GM12878 (cell line): ENCODE data around the gene SIDT1. TPM values are rescaled to one million over a fixed set of nuclear protein-coding genes. Genes with fewer than 3 reads are reported as not detected.

ENCODE experiments used
- ATAC-seq: fragments of 200-7000 bp; cut with Tn5 transposase; 3 replicates; pipeline ENCODE4 v1.9.1; 2020; ENCODE audit warnings: mild to moderate bottlenecking, moderate library complexity
- BruUV-seq: library from RNA; stranded (reverse); fragments of 400-500 nt; replicated peaks from 2 replicates; lab custom pipeline; 2021; lab: Mats Ljungman, UMichigan
- CTCF ChIA-PET: fragments of 300-600 bp; sonication (Branson Sonifier 250); formaldehyde crosslinking; extraction: SDS; loops from one replicate; lab custom pipeline; 2021; ENCODE audit warnings: inconsistent platforms; lab: Yijun Ruan, JAX
- POLR2A ChIA-PET: fragments of 350-600 bp; formaldehyde crosslinking; extraction: SDS; loops from one replicate; lab custom pipeline; 2021; ENCODE audit warnings: inconsistent platforms; lab: Charles Lee
- RAD21 ChIA-PET: fragments of 300-600 bp; sonication (Branson Sonifier 250); formaldehyde crosslinking; loops from one replicate; lab custom pipeline; 2023; ENCODE audit warnings: antibody characterized with exemption; ENCODE audit not compliant: unreplicated experiment; lab: Charles Lee
- SMC1A ChIA-PET: fragments of 300-600 bp; sonication (Branson Sonifier 250); formaldehyde crosslinking; loops from one replicate; lab custom pipeline; 2023; ENCODE audit not compliant: unreplicated experiment, uncharacterized antibody; lab: Charles Lee
- DNase-seq: peaks from one replicate; pipeline ENCODE4 v3.0.0-alpha.2; 2011; ENCODE audit warnings: low read depth, low spot score
- FAIRE-seq: peaks from 3 replicates; lab custom pipeline; 2011; peaks lifted over from hg19 to GRCh38; lab: Jason Lieb, UNC
- H2AFZ ChIP-seq: 2 replicates; pipeline ENCODE4 v1.6.0; 2011; ENCODE audit warnings: low read depth, low read length, control low read depth; ENCODE audit not compliant: control insufficient read depth
- H3K27ac ChIP-seq: 2 replicates; pipeline ENCODE4 v1.5.1; 2011; ENCODE audit warnings: control low read depth; ENCODE audit not compliant: control insufficient read depth, insufficient read depth
- H3K27me3 ChIP-seq, 2 experiments: replicated peaks in 1 of 2; 2 replicates each; pipeline versions ENCODE4 v1.6.0 to v1.6.1; 2011; ENCODE audit warnings: low read length in 1 of 2; ENCODE audit not compliant: control insufficient read depth in 2 of 2, insufficient read depth in 2 of 2
- H3K36me3 ChIP-seq, 2 experiments: 2 replicates each; pipeline ENCODE4 v1.5.1; 2011; ENCODE audit warnings: low read length in 1 of 2; ENCODE audit not compliant: control insufficient read depth in 2 of 2, insufficient read depth in 2 of 2
- H3K4me1 ChIP-seq: 2 replicates; pipeline ENCODE4 v1.6.1; 2011; ENCODE audit warnings: mild to moderate bottlenecking, low read length, moderate library complexity, mixed read lengths; ENCODE audit not compliant: control insufficient read depth, insufficient read depth
- H3K4me2 ChIP-seq: 2 replicates; pipeline ENCODE4 v1.6.0; 2011; ENCODE audit warnings: control low read depth; ENCODE audit not compliant: control insufficient read depth, insufficient read depth
- H3K4me3 ChIP-seq: fragments of 200-600 bp; sonication (generic); 2 replicates; pipeline ENCODE4 v1.5.1; 2016
- H3K79me2 ChIP-seq: 2 replicates; pipeline ENCODE4 v1.6.0; 2011; ENCODE audit warnings: low read length; ENCODE audit not compliant: control insufficient read depth, insufficient read depth
- H3K9ac ChIP-seq: 2 replicates; pipeline ENCODE4 v1.8.0; 2011; ENCODE audit warnings: low read length, control low read depth, mixed read lengths; ENCODE audit not compliant: control insufficient read depth, insufficient read depth
- H3K9me3 ChIP-seq: replicated peaks from 3 replicates; pipeline ENCODE4 v1.5.1; 2011; ENCODE audit warnings: mild to moderate bottlenecking, low read length; ENCODE audit not compliant: control insufficient read depth, insufficient read depth
- H4K20me1 ChIP-seq: 2 replicates; pipeline ENCODE4 v1.6.0; 2011; ENCODE audit not compliant: control insufficient read depth, insufficient read depth
- NFXL1 ChIP-seq: fragments of 450-650 bp; IDR thresholded peaks from 2 replicates; pipeline ENCODE4 v1.6.1; 2017; ENCODE audit warnings: antibody characterized with exemption, mild to moderate bottlenecking, borderline replicate concordance
- in situ Hi-C: fragments of 300-500 bp; cut with MboI; formaldehyde crosslinking; loops from 9 replicates; pipeline ENCODE4 v1.14.3; 2018; ENCODE audit warnings: mixed read lengths
- intact Hi-C: fragments of 100-400 bp; cut with micrococcal nuclease; formaldehyde crosslinking; loops from one replicate; pipeline ENCODE4 v1.14.2; 2022; ENCODE audit not compliant: unreplicated experiment
- polyA plus RNA-seq, 11 experiments: library from polyadenylated mRNA; depleted of rRNA in 4 of 11; unstranded in 6 of 11; stranded (reverse) in 5 of 11; fragments of >200 nt; fragmentation: Nextera tagmentation in 4 of 11; fragmentation: Illumina TruSeq in 1 of 11; extraction: Ambion mirVana in 4 of 11; extraction: Trizol in 1 of 11; gene quantifications; 1 replicate in 1 of 11; 2 replicates in 10 of 11; pipeline versions ENCODE4 v1.2.1 to v1.2.3, GENCODE V29; 2011 to 2016; ENCODE audit warnings: inconsistent platforms in 2 of 11, missing spikeins in 2 of 11, low read depth in 1 of 11
- total RNA-seq, 4 experiments: library from RNA; depleted of rRNA in 3 of 4; stranded (reverse); fragments of >200 nt in 3 of 4; fragmentation: Illumina TruSeq in 1 of 4; extraction: Trizol in 1 of 4; gene quantifications; 2 replicates each; pipeline versions ENCODE4 v1.2.1 to v1.2.3, GENCODE V29; 2013 to 2021
- TF ChIP-seq, protein P1 (sequence below), 3 experiments: IDR thresholded peaks in 2 of 3; conservative IDR thresholded peaks in 1 of 3; 2 replicates each; pipeline ENCODE4 v1.5.1; 2011; ENCODE audit warnings: low read depth in 3 of 3, low read length in 3 of 3, mild to moderate bottlenecking in 3 of 3, control low read depth in 2 of 3, moderate library complexity in 2 of 3, inconsistent platforms in 1 of 3, mixed read lengths in 1 of 3; ENCODE audit not compliant: control insufficient read depth in 2 of 3, insufficient read depth in 1 of 3; ENCODE audit errors: extremely low read depth in 1 of 3

The SIDT1 gene
- total and polyA plus RNA-seq, 10 of the 15 experiments (the other 5 are each of a cell fraction or from before 2014, with no cell fraction given) = 3.0 to 45.0 (median 26.6) TPM

GRCh38 chr3:113648524-113648923, 116.2 kb downstream of the SIDT1 start:
- POLR2A ChIA-PET = no interaction called here
- H3K27ac ChIP-seq = no peak overlapping the region

More at GRCh38 chr3:113648524-113648923, 116.2 kb downstream of the SIDT1 start:
- Histone ChIP-seq H4K20me1 (no peaks in the 10 kb centered on the region), H3K4me3 (no peak overlapping the region), H3K36me3 (no peaks in the 10 kb centered on the region), H2AFZ (no peak overlapping the region), H3K27me3 (no peaks in the 10 kb centered on the region), H3K79me2 (no peaks in the 10 kb centered on the region), H3K4me1 (no peaks in the 10 kb centered on the region), H3K9me3 (peaks cover 7% of the 10 kb centered on the region), H3K4me2 (no peak overlapping the region), H3K9ac (no peak overlapping the region)
- in situ Hi-C loops (no loop called here), intact Hi-C loops (no loop called here)
- ChIA-PET RAD21 (no interaction called here), SMC1A (interaction anchor here (1.0 kb wide), 1 partner anchor 248 kb away, joined by 3 read pairs; no protein-coding TSS in a partner anchor), CTCF (no interaction called here)
- ATAC-seq (no peak), FAIRE-seq (no peak), DNase-seq (no peak)
- TF ChIP-seq, protein P1, sequence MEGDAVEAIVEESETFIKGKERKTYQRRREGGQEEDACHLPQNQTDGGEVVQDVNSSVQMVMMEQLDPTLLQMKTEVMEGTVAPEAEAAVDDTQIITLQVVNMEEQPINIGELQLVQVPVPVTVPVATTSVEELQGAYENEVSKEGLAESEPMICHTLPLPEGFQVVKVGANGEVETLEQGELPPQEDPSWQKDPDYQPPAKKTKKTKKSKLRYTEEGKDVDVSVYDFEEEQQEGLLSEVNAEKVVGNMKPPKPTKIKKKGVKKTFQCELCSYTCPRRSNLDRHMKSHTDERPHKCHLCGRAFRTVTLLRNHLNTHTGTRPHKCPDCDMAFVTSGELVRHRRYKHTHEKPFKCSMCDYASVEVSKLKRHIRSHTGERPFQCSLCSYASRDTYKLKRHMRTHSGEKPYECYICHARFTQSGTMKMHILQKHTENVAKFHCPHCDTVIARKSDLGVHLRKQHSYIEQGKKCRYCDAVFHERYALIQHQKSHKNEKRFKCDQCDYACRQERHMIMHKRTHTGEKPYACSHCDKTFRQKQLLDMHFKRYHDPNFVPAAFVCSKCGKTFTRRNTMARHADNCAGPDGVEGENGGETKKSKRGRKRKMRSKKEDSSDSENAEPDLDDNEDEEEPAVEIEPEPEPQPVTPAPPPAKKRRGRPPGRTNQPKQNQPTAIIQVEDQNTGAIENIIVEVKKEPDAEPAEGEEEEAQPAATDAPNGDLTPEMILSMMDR (IDR thresholded peaks at IDR 0.05 in 2 of 3, conservative IDR thresholded peaks at IDR 0.05 in 1 of 3; ENCODE audit: control insufficient read depth in 2 of 3, extremely low read depth in 1 of 3, insufficient read depth in 1 of 3, low read depth in 3 of 3, low read length in 3 of 3) = no peak
- no peak for TF ChIP-seq NFXL1
- BruUV-seq = no TSS peak
